Stomach (tissue), 4 donors: ENCODE results near the gene TRAM2.

Experiments
- EP300 ChIP-seq: sonication (generic); formaldehyde crosslinking; IDR thresholded peaks from one replicate; pipeline ENCODE4 v1.6.1; 2017; ENCODE audit warnings: antibody characterized with exemption
- POLR2A ChIP-seq, 4 donors: fragments of 450-650 bp; IDR thresholded peaks; one replicate each; pipeline ENCODE4 v1.6.1; 2016; ENCODE audit warnings: antibody characterized with exemption in 4 of 4, control low read depth in 2 of 4, mild to moderate bottlenecking in 1 of 4, moderate library complexity in 1 of 4
- POLR2AphosphoS5 ChIP-seq, 3 donors: sonication (generic); formaldehyde crosslinking; IDR thresholded peaks; one replicate each; pipeline ENCODE4 v1.6.1; 2016; ENCODE audit warnings: antibody characterized with exemption in 3 of 3
- TF ChIP-seq, protein P1 (sequence below), 7 experiments: fragments of 450-650 bp in 4 of 7; fragments of 200-600 bp in 3 of 7; sonication (generic) in 3 of 7; IDR thresholded peaks; one replicate each; pipeline ENCODE4 v1.5.1; 2016 to 2019; ENCODE audit warnings: antibody characterized with exemption in 7 of 7, control low read depth in 2 of 7, mild to moderate bottlenecking in 1 of 7

GRCh38 chr6:52512199-52512598, 64.7 kb downstream of the TRAM2 start:
- TF ChIP-seq, protein P1, sequence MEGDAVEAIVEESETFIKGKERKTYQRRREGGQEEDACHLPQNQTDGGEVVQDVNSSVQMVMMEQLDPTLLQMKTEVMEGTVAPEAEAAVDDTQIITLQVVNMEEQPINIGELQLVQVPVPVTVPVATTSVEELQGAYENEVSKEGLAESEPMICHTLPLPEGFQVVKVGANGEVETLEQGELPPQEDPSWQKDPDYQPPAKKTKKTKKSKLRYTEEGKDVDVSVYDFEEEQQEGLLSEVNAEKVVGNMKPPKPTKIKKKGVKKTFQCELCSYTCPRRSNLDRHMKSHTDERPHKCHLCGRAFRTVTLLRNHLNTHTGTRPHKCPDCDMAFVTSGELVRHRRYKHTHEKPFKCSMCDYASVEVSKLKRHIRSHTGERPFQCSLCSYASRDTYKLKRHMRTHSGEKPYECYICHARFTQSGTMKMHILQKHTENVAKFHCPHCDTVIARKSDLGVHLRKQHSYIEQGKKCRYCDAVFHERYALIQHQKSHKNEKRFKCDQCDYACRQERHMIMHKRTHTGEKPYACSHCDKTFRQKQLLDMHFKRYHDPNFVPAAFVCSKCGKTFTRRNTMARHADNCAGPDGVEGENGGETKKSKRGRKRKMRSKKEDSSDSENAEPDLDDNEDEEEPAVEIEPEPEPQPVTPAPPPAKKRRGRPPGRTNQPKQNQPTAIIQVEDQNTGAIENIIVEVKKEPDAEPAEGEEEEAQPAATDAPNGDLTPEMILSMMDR (IDR thresholded peaks at IDR 0.05): no peak
- TF ChIP-seq POLR2AphosphoS5 (IDR thresholded peaks at IDR 0.05): peak in 1 of 3 donors; percentile 51
- TF ChIP-seq POLR2A (IDR thresholded peaks at IDR 0.05): no peak
- no peak for TF ChIP-seq EP300
